Left ventricle myocardium inferior (tissue), 1 donor: ENCODE results near the gene TGFBR3. TPM values are rescaled to one million over a fixed set of nuclear protein-coding genes. Genes with fewer than 3 reads are reported as not detected.

ENCODE experiments used
- DNase-seq: peaks from one replicate; pipeline ENCODE4 v3.0.0-alpha.2; 2020
- H3K27ac ChIP-seq: fragments of 200-600 bp; replicated peaks from 2 replicates; pipeline ENCODE4 v1.8.0; 2021
- H3K27me3 ChIP-seq: fragments of 200-600 bp; 2 replicates; pipeline ENCODE4 v1.8.0; 2021; ENCODE audit warnings: low read depth
- H3K36me3 ChIP-seq: fragments of 200-600 bp; 2 replicates; pipeline ENCODE4 v1.8.0; 2021
- H3K4me1 ChIP-seq: fragments of 200-600 bp; 2 replicates; pipeline ENCODE4 v1.8.0; 2021
- H3K4me3 ChIP-seq: fragments of 200-600 bp; 2 replicates; pipeline ENCODE4 v1.8.0; 2021; ENCODE audit warnings: mild to moderate bottlenecking, moderate library complexity
- H3K9me3 ChIP-seq: fragments of 200-600 bp; replicated peaks from 2 replicates; pipeline ENCODE4 v1.8.0; 2021
- intact Hi-C: fragments of 100-400 bp; cut with micrococcal nuclease; formaldehyde crosslinking; loops from one replicate; pipeline ENCODE4 v1.11.0; 2022
- total RNA-seq: library from RNA; stranded (reverse); fragmentation: NEBNext Ultra II Directional; extraction: Animal tissue kit (Norgen Biotek cat#: 25700); gene quantifications from one replicate; pipeline ENCODE4 v1.2.1, GENCODE V29; 2021
- TF ChIP-seq, protein P1 (sequence below): fragments of 200-600 bp; IDR thresholded peaks from 2 replicates; pipeline ENCODE4 v1.8.0; 2021; ENCODE audit warnings: antibody characterized with exemption, mild to moderate bottlenecking, borderline replicate concordance
- donor health status: DM: no; HTN: yes; CAD: no; lungs with severe emphysema.

The TGFBR3 gene
- total RNA-seq, 1 donor from 2014 or later = 24.6 TPM

DNA sequence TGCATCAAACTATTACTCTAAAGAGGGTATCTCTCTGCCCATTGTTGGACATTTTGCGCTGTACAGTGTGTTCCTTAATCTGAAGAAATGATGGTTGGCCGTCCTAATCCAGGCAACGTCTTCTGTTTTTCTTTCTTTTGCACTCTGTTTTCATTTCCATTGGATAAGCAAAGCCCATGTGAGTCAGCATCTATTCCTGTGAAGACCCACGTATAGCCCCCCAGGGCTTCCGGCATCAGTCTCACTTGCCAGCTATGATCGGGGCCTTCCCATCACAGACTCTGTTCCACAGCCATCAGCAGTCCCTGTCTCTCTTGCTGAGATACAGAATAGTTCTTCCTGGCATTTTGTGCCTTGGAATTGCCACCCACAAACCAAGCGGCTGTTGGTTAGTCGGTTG is 34.0 kb upstream of the TGFBR3 start:
- TF ChIP-seq, protein P1, sequence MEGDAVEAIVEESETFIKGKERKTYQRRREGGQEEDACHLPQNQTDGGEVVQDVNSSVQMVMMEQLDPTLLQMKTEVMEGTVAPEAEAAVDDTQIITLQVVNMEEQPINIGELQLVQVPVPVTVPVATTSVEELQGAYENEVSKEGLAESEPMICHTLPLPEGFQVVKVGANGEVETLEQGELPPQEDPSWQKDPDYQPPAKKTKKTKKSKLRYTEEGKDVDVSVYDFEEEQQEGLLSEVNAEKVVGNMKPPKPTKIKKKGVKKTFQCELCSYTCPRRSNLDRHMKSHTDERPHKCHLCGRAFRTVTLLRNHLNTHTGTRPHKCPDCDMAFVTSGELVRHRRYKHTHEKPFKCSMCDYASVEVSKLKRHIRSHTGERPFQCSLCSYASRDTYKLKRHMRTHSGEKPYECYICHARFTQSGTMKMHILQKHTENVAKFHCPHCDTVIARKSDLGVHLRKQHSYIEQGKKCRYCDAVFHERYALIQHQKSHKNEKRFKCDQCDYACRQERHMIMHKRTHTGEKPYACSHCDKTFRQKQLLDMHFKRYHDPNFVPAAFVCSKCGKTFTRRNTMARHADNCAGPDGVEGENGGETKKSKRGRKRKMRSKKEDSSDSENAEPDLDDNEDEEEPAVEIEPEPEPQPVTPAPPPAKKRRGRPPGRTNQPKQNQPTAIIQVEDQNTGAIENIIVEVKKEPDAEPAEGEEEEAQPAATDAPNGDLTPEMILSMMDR = no peak
- H3K27ac ChIP-seq = no peak overlapping the region
- H3K9me3 ChIP-seq = no peaks in the 10 kb centered on the region
- no peaks in the 10 kb centered on the region for H3K36me3 ChIP-seq
- intact Hi-C loops = no loop called here
- no peak overlapping the region for H3K4me3 ChIP-seq
- DNase-seq = no peak
- no peaks in the 10 kb centered on the region for H3K27me3 ChIP-seq
- no peaks in the 10 kb centered on the region for H3K4me1 ChIP-seq

DNA sequence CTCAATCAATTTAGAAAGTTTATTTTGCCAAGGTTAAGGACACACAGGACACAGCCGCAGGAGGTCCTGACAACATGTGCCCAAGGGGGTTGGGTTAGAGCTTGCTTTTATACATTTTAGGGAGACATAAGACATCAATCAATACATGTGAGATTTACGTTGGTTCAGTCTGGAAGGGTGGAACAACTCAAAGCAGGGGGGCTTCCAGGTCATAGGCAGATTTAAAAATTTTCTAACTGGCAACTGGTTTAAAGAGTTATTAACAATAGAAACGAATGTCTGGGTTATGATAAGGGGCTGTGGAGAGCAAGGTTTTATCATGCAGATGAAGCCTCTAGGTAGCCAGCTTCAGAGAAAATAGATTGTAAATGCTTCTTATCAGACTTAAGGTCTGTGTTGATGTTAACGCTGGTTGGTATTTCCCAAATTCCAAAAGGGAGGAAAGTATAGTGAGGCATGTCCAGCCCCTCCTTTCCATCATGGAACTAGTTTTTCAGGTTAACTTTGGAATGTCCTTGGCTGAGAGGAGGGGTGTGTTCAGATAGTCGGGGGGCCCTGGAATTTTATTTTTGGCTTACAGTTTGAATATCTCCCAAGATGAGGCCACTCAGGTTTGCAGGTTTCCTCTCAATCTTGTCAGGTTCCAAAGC is 31.0 kb upstream of the TGFBR3 start:
- intact Hi-C loops = no loop called here
- no peak for DNase-seq
- no peaks in the 10 kb centered on the region for H3K36me3 ChIP-seq
- H3K9me3 ChIP-seq = no peaks in the 10 kb centered on the region
- H3K27me3 ChIP-seq = no peaks in the 10 kb centered on the region
- peaks cover 5% of the 10 kb centered on the region for H3K4me1 ChIP-seq
- TF ChIP-seq, protein P1 = no peak
- no peak overlapping the region for H3K4me3 ChIP-seq
- no peak overlapping the region for H3K27ac ChIP-seq

DNA sequence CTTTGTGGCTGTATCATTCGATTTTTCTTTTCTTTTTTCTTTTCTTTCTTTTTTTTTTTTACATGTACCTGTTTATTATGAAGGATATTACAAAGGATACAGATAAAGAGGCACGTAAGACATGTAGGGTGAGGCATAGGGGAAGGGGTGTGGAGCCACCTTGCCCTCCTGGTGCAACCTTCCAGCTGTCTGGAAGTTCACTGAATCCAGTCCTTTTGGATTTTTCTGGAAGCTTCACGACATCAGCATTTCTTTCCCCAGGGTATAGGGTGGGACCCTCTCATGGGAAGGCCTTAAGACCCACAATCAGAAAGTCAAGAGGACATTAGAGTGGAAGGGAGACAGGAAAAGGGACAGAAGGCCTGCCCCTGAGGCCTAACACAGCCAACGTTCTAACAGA is 30.1 kb upstream of the TGFBR3 start:
- no peak for DNase-seq
- H3K4me1 ChIP-seq = peaks cover 5% of the 10 kb centered on the region
- H3K4me3 ChIP-seq = no peak overlapping the region
- no peak overlapping the region for H3K27ac ChIP-seq
- H3K27me3 ChIP-seq = no peaks in the 10 kb centered on the region
- no peaks in the 10 kb centered on the region for H3K36me3 ChIP-seq
- intact Hi-C loops = no loop called here
- TF ChIP-seq, protein P1 = no peak
- no peaks in the 10 kb centered on the region for H3K9me3 ChIP-seq

DNA sequence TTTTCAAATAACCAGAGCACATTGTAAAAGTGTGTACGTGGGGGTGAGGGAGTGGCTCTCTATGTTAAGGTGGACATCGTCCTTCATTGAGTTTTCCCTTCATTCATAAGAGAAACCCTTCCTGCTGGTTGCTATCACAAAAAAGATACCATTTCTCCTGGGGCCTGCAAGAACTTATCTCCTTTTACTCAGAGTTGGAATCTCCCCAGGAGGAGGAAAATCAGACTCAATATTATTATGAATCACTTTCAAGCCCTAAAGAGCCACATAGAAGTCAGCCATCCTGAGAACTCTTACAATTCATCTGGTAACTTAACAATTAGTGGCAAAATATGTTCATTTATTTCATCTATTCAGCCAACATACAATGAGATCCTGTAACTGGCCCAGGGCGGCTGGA is 27.1 kb upstream of the TGFBR3 start:
- H3K4me1 ChIP-seq = peaks cover 5% of the 10 kb centered on the region

DNA sequence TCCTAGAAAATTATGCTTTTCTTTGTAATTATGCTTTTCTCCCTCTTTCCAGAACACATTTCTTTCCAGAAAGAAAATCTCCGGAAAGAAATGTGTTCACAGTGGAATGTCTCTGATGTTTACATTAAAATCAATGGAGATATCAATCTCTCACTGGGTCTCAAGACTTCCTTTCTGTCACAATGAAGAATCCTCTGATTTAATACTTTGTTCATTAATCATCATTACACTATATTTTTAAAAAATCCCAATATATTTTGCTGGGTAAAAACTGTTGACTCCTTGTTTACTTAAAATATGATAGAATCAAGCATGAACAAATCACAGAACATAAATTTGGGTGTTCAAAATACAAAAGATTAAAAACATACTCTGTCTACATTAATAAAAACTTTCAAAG is 26.3 kb upstream of the TGFBR3 start:
- Histone ChIP-seq H3K4me1 (peaks cover 5% of the 10 kb centered on the region), H3K27ac (no peak overlapping the region), H3K27me3 (no peaks in the 10 kb centered on the region), H3K36me3 (no peaks in the 10 kb centered on the region), H3K9me3 (no peaks in the 10 kb centered on the region), H3K4me3 (no peak overlapping the region)
- intact Hi-C loops = no loop called here
- no peak for DNase-seq
- TF ChIP-seq, protein P1 = no peak

More for the DNA sequence above, 27.1 kb upstream of the TGFBR3 start:
- TF ChIP-seq, protein P1 = no peak
- DNase-seq = no peak
- Histone ChIP-seq H3K27ac (no peak overlapping the region), H3K27me3 (no peaks in the 10 kb centered on the region), H3K36me3 (no peaks in the 10 kb centered on the region), H3K9me3 (no peaks in the 10 kb centered on the region), H3K4me3 (no peak overlapping the region)
- intact Hi-C loops = no loop called here

DNA sequence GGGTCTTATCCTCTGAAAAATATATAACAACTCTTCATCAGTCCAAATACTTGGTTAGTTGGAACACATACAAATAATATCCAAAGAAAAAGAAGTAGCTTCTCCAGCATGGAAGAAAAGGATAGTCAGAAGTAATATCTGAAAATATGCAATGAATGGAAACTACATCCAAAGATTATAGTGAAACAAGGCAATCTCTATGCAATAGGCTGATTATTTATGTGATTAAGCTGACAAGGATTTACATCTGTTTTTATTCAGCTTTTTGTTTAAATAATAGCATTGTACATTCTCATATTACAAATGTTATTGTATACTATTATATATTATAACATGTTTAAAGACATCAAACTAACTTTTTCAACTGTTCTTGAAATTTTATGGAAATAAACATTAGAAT is 15.3 kb upstream of the TGFBR3 start:
- Histone ChIP-seq H3K27ac (no peak overlapping the region), H3K36me3 (no peaks in the 10 kb centered on the region), H3K27me3 (no peaks in the 10 kb centered on the region), H3K9me3 (no peaks in the 10 kb centered on the region), H3K4me3 (no peak overlapping the region), H3K4me1 (no peaks in the 10 kb centered on the region)
- DNase-seq = no peak
- intact Hi-C loops = no loop called here
- TF ChIP-seq, protein P1 = no peak
